Epithelial cell of esophagus (primary cell): ENCODE data around the gene NINJ2.
"Not testable (repeated sequence)": the region's sequence is repeated elsewhere in the genome, so short reads cannot be mapped to it uniquely, and the experiment has no call there.

Source experiments
- DNase-seq: peaks from one replicate; pipeline ENCODE4 v3.0.0; 2010; ENCODE audit warnings: low read depth
- H3K4me3 ChIP-seq: 2 replicates; pipeline ENCODE4 v1.5.1; 2011; ENCODE audit warnings: mild to moderate bottlenecking, low read length, control low read depth
- TF ChIP-seq, protein P1 (sequence below): IDR thresholded peaks from 2 replicates; pipeline ENCODE4 v1.5.1; 2011; ENCODE audit warnings: low read depth, mild to moderate bottlenecking, low read length, control low read depth, inconsistent platforms; ENCODE audit not compliant: insufficient read depth; ENCODE audit errors: missing control alignments

Gene NINJ2

GRCh38 chr12:583251-583869, 79.9 kb downstream of the NINJ2 start:
- no peak for DNase-seq
- no peak overlapping the region for H3K4me3 ChIP-seq
- TF ChIP-seq, protein P1, sequence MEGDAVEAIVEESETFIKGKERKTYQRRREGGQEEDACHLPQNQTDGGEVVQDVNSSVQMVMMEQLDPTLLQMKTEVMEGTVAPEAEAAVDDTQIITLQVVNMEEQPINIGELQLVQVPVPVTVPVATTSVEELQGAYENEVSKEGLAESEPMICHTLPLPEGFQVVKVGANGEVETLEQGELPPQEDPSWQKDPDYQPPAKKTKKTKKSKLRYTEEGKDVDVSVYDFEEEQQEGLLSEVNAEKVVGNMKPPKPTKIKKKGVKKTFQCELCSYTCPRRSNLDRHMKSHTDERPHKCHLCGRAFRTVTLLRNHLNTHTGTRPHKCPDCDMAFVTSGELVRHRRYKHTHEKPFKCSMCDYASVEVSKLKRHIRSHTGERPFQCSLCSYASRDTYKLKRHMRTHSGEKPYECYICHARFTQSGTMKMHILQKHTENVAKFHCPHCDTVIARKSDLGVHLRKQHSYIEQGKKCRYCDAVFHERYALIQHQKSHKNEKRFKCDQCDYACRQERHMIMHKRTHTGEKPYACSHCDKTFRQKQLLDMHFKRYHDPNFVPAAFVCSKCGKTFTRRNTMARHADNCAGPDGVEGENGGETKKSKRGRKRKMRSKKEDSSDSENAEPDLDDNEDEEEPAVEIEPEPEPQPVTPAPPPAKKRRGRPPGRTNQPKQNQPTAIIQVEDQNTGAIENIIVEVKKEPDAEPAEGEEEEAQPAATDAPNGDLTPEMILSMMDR, result no peak

DNA sequence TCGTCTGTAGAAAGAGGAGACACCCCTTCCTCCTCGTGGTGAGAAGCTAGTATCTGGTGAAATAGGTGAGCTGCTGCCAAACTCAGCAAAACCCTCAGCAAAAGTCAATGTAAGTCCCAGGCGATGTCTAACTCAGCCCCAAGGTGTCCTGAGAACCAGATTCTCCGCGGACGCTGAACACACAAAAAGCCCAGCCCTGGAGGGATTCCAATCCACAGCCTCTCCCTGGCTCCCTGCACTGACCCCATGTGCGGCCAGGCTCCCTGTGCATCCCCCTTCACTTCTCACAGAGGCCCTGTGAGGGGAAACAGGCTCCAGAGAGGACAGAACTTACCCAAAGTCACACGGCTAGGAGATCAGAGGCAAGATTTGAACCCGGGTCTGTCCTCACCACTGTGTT, 81.5 kb downstream of the NINJ2 start:
- no peak overlapping the region for H3K4me3 ChIP-seq
- TF ChIP-seq, protein P1, result no peak
- DNase-seq, result no peak

- H3K4me3 ChIP-seq, result no peak overlapping the region
- TF ChIP-seq, protein P1, result no peak
- no peak for DNase-seq
These were observed 81.9 kb downstream of the NINJ2 start for GRCh38 chr12:581321-581720.

DNA sequence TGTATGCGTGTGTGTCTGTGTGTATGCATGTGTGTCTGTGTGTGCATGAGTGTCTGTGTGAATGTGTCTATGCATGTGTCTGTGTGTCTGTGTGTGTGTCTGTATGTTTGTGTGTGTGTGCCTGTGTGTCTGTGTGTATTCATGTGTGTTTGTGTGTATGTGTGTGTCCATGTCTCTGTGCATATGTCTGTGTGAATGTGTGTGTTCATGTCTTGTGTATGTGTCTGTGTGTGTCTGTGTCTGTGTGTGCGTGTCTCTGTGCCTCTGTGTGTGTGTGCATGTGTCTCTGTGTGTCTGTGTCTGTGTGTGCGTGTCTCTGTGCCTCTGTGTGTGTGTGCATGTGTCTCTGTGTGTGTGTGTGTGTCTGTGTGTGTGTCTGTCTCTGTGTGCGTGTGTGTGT, 82.4 kb downstream of the NINJ2 start:
- TF ChIP-seq, protein P1, result no peak
- no peak for DNase-seq
- H3K4me3 ChIP-seq, result no peak overlapping the region

- DNase-seq, result no peak
- TF ChIP-seq, protein P1, result no peak
- no peak overlapping the region for H3K4me3 ChIP-seq
These were observed 83.7 kb downstream of the NINJ2 start for GRCh38 chr12:579420-580110.

- TF ChIP-seq, protein P1, result no peak
- peak; percentile 56 for DNase-seq
- no peak overlapping the region for H3K4me3 ChIP-seq
These were observed 84.4 kb downstream of the NINJ2 start for GRCh38 chr12:578748-579419.

DNA sequence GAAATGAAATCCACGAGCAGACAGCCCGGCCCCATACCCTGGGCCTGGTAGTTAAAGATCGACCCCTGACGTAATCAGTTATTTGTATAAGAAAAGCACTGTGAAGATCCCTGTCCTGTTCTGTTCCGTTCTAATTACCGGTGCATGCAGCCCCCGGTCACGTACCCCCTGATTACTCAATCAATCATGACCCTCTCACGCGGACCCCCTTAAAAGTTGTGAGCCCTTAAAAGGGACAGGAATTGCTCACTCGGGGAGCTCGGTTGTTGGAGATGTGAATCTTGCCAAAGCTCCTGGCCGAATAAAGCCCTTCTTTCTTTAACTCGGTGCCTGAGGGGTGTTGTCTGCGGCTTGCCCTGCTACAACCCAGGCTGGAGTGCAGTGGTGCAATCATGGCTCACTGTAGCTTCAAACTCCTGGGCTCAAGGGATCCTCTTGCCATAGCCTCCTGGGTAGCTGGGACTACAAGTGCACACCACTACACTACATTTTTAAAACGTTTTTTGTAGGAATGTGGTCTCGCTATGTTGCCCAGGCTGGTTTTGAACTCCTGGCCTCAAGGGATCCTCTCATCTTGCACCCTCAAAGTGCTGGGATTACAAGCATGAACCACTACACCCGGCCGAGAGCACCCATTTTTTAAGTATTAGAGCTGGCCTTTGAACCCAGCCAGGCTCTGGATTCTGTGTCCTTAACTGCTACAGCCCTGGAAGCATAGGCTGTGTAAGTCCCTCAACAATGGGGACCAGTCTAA, 85.1 kb downstream of the NINJ2 start:
- H3K4me3 ChIP-seq, DNase-seq: not testable (repeated sequence)
